SK-N-MC (cell line): Measurements from ENCODE around the gene GALNT14.
"Not testable (repeated sequence)": the region's sequence is repeated elsewhere in the genome, so short reads cannot be mapped to it uniquely, and the experiment has no call there.

Experiments used
- DNase-seq: peaks from one replicate; pipeline ENCODE4 v3.0.0-alpha.2; 2011; ENCODE audit warnings: low read depth, low spot score
- H3K27ac ChIP-seq: fragments of 200-600 bp; sonication (generic); 2 replicates; pipeline ENCODE4 v1.5.1; 2016; ENCODE audit warnings: mixed run types
- H3K36me3 ChIP-seq: fragments of 200-600 bp; sonication (generic); 2 replicates; pipeline ENCODE4 v1.6.1; 2017; ENCODE audit warnings: antibody characterized with exemption, low read length, mixed read lengths; ENCODE audit not compliant: insufficient read depth
- H3K4me3 ChIP-seq: fragments of 200-600 bp; sonication (generic); 2 replicates; pipeline ENCODE4 v1.5.1; 2016
- H3K9ac ChIP-seq: fragments of 200-600 bp; sonication (generic); 2 replicates; pipeline ENCODE4 v1.8.0; 2017; ENCODE audit warnings: mixed run types, mixed read lengths; ENCODE audit not compliant: insufficient read length
- H3K9me3 ChIP-seq: fragments of 200-600 bp; sonication (generic); 2 replicates; pipeline ENCODE4 v1.6.1; 2017; ENCODE audit warnings: low read depth, mild to moderate bottlenecking, antibody characterized with exemption, low read length, moderate library complexity, mixed read lengths
- EZH2 ChIP-seq: fragments of 200-600 bp; sonication (generic); IDR thresholded peaks from one replicate; pipeline ENCODE4 v1.6.1; 2017; ENCODE audit warnings: antibody characterized with exemption
- FOXP2 ChIP-seq: optimal IDR thresholded peaks from 2 replicates; pipeline ENCODE3; 2011; ENCODE audit warnings: mild to moderate bottlenecking, moderate library complexity; ENCODE audit not compliant: insufficient read depth; ENCODE audit errors: extremely low read length, control extremely low read depth
- POLR2AphosphoS5 ChIP-seq: IDR thresholded peaks from 2 replicates; pipeline ENCODE4 v1.6.1; 2012; ENCODE audit warnings: mild to moderate bottlenecking, low read depth, low read length, borderline replicate concordance

Gene GALNT14

DNA sequence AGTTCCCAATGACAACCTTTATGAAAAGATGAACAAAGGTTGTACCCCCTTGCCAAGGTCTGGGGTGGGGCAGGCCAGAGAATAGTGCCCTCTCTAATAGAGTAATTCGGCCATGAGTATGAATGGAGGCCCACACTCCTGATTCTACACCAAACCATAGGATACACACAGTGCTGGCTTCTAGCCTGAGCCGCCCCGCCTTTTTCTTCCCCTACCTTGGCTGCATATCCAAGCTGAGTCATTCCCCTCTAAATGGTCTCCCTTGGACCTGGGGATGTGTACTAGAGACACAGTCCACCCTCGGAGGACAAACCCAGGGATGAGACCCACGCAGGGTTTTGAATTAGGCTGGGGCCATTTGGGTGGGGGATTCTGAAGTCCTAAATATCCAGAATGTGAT is 223.8 kb downstream of the GALNT14 start:
- Histone ChIP-seq H3K9me3 (no peaks in the 10 kb centered on the region), H3K27ac (no peak overlapping the region), H3K9ac (no peak overlapping the region), H3K36me3 (no peaks in the 10 kb centered on the region; the same call in 1 of the 2 replicates), H3K4me3 (no peak overlapping the region)
- TF ChIP-seq FOXP2 (no peak), POLR2AphosphoS5 (no peak), EZH2 (no peak)
- DNase-seq: no peak

DNA sequence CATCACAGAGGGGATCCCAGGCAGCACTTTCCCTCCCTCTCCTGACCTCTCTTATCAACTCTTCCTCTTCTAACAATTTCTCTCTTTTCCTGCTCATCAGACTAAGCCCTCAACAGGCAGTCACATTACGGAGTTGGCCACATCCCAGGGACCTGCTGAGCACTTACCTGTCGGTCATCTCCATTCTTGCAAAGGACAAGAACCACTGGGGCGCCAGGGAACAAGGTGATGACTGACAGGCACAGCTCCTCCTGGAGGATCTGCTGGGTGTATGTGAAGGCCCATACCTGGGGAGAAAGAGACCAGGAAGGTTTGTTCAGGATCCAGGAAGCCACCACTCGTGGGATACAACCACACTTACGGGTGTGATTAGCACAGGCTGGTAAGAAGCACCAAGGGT is 226.2 kb downstream of the GALNT14 start:
- no peak for TF ChIP-seq FOXP2
- TF ChIP-seq EZH2: no peak
- no peak for TF ChIP-seq POLR2AphosphoS5
- no peak overlapping the region for H3K27ac ChIP-seq
- DNase-seq: no peak
- H3K4me3 ChIP-seq: no peak overlapping the region
- no peaks in the 10 kb centered on the region for H3K9me3 ChIP-seq
- no peaks in the 10 kb centered on the region; the same call in 1 of the 2 replicates for H3K36me3 ChIP-seq
- no peak overlapping the region for H3K9ac ChIP-seq

GRCh38 chr2:30911327-30911726 is 226.9 kb downstream of the GALNT14 start:
- TF ChIP-seq EZH2: no peak
- TF ChIP-seq POLR2AphosphoS5: no peak
- TF ChIP-seq FOXP2: no peak
- Histone ChIP-seq H3K9ac (no peak overlapping the region), H3K36me3 (no peaks in the 10 kb centered on the region; the same call in 1 of the 2 replicates), H3K9me3 (no peaks in the 10 kb centered on the region), H3K27ac (no peak overlapping the region), H3K4me3 (no peak overlapping the region)
- no peak for DNase-seq

DNA sequence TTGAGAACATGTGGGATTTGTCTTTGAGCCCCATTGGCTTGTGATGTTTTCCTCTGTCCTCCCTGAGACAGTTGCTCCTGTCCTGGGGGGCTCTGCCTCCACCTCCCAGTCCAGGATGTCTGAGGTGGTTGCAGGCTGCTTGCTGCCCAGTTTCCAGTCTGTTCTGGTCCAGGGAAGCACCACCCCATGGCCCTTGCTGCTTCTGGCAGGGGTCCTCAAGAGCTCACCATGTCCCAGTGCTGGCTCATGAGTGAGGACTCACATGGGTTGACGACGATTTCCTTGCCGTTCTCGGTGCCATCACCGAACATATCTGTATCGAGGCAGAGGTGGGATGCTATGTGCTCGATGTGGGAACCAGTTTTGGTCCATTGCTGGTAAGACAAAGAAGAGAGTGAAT is 227.6 kb downstream of the GALNT14 start:
- no peak overlapping the region for H3K27ac ChIP-seq
- H3K4me3 ChIP-seq: no peak overlapping the region
- no peak for DNase-seq
- no peaks in the 10 kb centered on the region for H3K9me3 ChIP-seq
- no peak for TF ChIP-seq POLR2AphosphoS5
- no peaks in the 10 kb centered on the region; the same call in 1 of the 2 replicates for H3K36me3 ChIP-seq
- no peak overlapping the region for H3K9ac ChIP-seq

DNA sequence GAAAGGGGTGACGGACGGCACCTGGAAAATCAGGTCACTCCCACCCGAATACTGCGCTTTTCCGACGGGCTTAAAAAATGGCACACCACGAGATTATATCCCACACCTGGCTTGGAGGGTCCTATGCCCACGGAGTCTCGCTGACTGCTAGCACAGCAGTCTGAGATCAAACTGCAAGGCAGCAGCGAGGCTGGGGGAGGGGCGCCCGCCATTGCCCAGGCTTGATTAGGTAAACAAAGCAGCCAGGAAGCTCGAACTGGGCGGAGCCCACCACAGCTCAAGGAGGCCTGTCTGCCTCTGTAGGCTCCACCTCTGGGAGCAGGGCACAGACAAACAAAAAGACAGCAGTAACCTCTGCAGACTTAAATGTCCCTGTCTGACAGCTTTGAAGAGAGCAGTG is 233.8 kb downstream of the GALNT14 start:
- H3K27ac ChIP-seq, H3K36me3 ChIP-seq, H3K9me3 ChIP-seq, H3K9ac ChIP-seq, DNase-seq, H3K4me3 ChIP-seq: not testable (repeated sequence)

DNA sequence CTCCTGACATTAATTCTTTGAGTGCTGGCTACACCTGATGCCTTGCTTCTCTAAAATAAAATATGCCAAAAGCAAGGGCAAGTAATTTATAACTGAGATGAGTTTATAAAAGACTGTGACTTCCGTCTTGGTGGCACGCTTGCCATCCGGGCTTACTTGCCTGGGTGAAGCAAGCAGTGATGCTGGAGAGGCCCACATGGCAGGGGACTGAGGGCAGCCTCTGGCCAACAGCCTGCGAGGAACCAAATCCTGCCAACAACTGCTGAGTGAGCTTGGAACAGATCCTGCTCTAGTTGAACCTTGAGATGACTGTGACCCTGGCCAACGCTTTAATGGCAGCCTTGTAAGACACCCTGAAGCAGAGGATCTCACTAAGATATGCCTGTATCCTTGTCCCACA is 234.9 kb downstream of the GALNT14 start:
- H3K36me3 ChIP-seq: no peaks in the 10 kb centered on the region; the same call in 1 of the 2 replicates
- H3K9ac ChIP-seq: no peak overlapping the region
- H3K4me3 ChIP-seq: no peak overlapping the region
- H3K9me3 ChIP-seq: no peaks in the 10 kb centered on the region
- DNase-seq: no peak
- TF ChIP-seq FOXP2: no peak
- no peak for TF ChIP-seq POLR2AphosphoS5
- H3K27ac ChIP-seq: no peak overlapping the region

GRCh38 chr2:30900381-30900780 is 237.9 kb downstream of the GALNT14 start:
- no peak for DNase-seq
- no peak for TF ChIP-seq POLR2AphosphoS5
- TF ChIP-seq EZH2: no peak
- no peak for TF ChIP-seq FOXP2

DNA sequence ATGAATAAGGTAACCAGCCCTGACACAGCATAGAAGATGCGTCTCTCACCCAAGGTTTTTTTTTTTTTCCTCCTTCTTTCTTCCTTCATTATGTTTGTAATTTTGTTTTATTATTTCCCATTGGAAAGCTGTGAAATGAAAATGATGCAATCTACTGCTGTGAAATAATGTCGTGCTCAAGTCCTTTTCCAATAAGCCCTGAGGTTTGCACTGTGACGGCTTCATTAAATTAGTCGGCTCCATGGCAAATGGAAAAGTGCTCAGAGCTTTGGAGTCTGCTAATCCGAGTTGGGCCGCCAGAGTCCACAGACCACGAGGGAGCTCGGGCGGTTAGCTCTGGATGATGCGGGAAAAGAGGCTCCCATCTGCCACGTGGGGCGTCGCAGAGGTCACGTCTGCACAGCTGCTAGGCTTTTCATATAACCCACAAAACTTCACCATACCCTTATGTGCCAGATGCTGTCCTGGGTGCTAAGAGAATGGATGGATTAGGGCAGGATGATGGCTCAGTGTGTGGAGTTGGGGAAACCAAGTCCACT is 238.7 kb downstream of the GALNT14 start:
- DNase-seq: no peak

More at GRCh38 chr2:30900381-30900780, 237.9 kb downstream of the GALNT14 start:
- no peak overlapping the region for H3K9ac ChIP-seq
- H3K4me3 ChIP-seq: no peak overlapping the region
- no peak overlapping the region for H3K27ac ChIP-seq
- no peaks in the 10 kb centered on the region for H3K9me3 ChIP-seq
- H3K36me3 ChIP-seq: no peaks in the 10 kb centered on the region; the same call in 1 of the 2 replicates

GRCh38 chr2:30897539-30897938 is 240.7 kb downstream of the GALNT14 start:
- Histone ChIP-seq H3K27ac (no peak overlapping the region), H3K9ac (no peak overlapping the region), H3K4me3 (no peak overlapping the region), H3K36me3 (no peaks in the 10 kb centered on the region), H3K9me3 (no peaks in the 10 kb centered on the region)
- TF ChIP-seq FOXP2: no peak
- no peak for TF ChIP-seq EZH2
- no peak for TF ChIP-seq POLR2AphosphoS5
- no peak for DNase-seq

More for the DNA sequence above, 238.7 kb downstream of the GALNT14 start:
- Histone ChIP-seq H3K9ac (no peak overlapping the region), H3K36me3 (no peaks in the 10 kb centered on the region; the same call in 1 of the 2 replicates), H3K4me3 (no peak overlapping the region), H3K9me3 (no peaks in the 10 kb centered on the region), H3K27ac (no peak overlapping the region)
- TF ChIP-seq POLR2AphosphoS5: no peak
- TF ChIP-seq EZH2: no peak
- no peak for TF ChIP-seq FOXP2
